Suprapubic skin (tissue), 3 donors: Measurements from ENCODE around the gene RBM39.

Source experiments
- EP300 ChIP-seq: sonication (generic); formaldehyde crosslinking; IDR thresholded peaks from one replicate; pipeline ENCODE4 v1.6.1; 2017; ENCODE audit warnings: antibody characterized with exemption
- POLR2A ChIP-seq, 2 donors: fragments of 450-650 bp; IDR thresholded peaks; one replicate each; pipeline ENCODE4 v1.6.1; 2017; ENCODE audit warnings: antibody characterized with exemption in 2 of 2, mild to moderate bottlenecking in 2 of 2, moderate library complexity in 2 of 2
- TF ChIP-seq, protein P1 (sequence below), 2 donors: fragments of 200-600 bp in 1 of 2; fragments of 450-650 bp in 1 of 2; sonication (generic) in 1 of 2; IDR thresholded peaks; one replicate each; pipeline ENCODE4 v1.5.1; 2016 to 2019; ENCODE audit warnings: antibody characterized with exemption in 2 of 2, mild to moderate bottlenecking in 1 of 2, moderate library complexity in 1 of 2

DNA sequence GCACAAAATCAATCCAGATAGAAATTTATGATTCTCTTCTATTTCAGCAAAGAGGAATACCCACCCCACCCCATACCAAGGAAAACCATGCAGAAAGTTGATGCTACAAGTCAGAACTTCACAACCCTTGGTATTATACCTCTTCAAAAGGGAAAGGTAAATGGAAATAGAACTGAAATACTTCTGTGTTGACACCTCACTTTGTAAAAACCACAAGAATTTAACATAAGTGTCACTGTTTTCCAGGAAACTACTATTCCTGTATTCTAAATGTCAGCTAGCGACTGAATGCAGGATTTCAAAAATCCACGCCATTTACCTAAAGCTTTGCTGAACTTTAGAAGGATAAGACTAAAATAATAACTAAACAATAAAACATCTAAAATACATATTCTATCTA, 81.0 kb downstream of the RBM39 start:
- no peak for TF ChIP-seq EP300
- TF ChIP-seq, protein P1, sequence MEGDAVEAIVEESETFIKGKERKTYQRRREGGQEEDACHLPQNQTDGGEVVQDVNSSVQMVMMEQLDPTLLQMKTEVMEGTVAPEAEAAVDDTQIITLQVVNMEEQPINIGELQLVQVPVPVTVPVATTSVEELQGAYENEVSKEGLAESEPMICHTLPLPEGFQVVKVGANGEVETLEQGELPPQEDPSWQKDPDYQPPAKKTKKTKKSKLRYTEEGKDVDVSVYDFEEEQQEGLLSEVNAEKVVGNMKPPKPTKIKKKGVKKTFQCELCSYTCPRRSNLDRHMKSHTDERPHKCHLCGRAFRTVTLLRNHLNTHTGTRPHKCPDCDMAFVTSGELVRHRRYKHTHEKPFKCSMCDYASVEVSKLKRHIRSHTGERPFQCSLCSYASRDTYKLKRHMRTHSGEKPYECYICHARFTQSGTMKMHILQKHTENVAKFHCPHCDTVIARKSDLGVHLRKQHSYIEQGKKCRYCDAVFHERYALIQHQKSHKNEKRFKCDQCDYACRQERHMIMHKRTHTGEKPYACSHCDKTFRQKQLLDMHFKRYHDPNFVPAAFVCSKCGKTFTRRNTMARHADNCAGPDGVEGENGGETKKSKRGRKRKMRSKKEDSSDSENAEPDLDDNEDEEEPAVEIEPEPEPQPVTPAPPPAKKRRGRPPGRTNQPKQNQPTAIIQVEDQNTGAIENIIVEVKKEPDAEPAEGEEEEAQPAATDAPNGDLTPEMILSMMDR (IDR thresholded peaks at IDR 0.05), result no peak
- no peak for TF ChIP-seq POLR2A (IDR thresholded peaks at IDR 0.05)
